Activated CD8-positive, alpha-beta memory T cell treated with anti-CD3 and anti-CD28 coated beads, Interleukin-2, amount 50 U/mL, for 48 hours (primary cell): ENCODE results near the gene PSAT1.
A peak's percentile ranks its signal among the peaks of the same experiment; 100 is the strongest.
"Not testable (repeated sequence)": the region's sequence is repeated elsewhere in the genome, so short reads cannot be mapped to it uniquely, and the experiment has no call there.

Experiments
- DNase-seq: peaks from one replicate; pipeline ENCODE4 v3.0.0-alpha.2; 2020

PSAT1 gene

GRCh38 chr9:78296893-78297671, at the start of gene PSAT1:
PSAT1 (plus strand) TSS chr9:78297125; CDS start chr9:78297211, 86 bp downstream.
- DNase-seq: peak; percentile 92

DNA sequence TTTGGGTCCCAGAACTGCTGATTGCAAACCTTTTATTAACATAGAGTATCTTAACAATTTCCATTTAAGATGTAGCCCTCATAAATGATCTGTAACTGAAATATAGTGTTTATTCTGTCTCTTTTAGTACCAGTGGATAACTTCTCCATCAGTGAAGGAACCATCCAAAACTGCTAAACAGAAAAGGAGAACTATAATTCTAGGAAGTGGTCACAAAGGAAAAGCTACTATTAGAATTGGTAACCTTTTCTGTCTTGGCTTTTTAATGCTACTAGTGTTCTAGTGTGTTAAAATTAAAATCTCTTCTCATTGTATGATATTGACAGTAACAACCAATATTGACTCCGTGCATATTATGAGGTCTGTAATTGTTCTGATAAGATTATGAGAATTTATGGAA, 48.3 kb upstream of the PSAT1 start:
- DNase-seq: no peak

DNA sequence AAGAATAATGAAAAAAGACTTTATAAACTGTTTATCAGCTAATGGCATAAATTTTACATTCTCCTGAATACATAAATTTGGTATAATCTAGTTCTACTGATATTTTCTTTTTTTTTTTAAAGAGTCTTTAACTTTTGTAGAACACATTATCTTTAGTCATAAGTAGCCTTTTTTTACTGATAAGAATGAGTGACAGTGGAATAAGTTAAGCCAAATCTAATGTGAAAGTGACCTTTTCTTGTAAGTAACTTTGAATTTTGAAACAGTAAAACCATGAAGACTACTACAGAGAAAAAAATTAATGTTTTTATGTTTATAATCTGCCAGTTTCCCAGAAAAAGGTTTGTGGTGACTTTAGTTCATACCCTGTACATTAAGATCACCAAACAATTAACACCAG, 47.4 kb upstream of the PSAT1 start:
- DNase-seq: no peak

- DNase-seq: no peak
Measured at GRCh38 chr9:78252616-78253015, 44.3 kb upstream of the PSAT1 start.

GRCh38 chr9:78253285-78253684, 43.6 kb upstream of the PSAT1 start:
- DNase-seq: no peak

- DNase-seq: no peak
Measured at GRCh38 chr9:78261403-78262001, 35.4 kb upstream of the PSAT1 start.

- DNase-seq: no peak
Measured at GRCh38 chr9:78262655-78263054, 34.3 kb upstream of the PSAT1 start.

DNA sequence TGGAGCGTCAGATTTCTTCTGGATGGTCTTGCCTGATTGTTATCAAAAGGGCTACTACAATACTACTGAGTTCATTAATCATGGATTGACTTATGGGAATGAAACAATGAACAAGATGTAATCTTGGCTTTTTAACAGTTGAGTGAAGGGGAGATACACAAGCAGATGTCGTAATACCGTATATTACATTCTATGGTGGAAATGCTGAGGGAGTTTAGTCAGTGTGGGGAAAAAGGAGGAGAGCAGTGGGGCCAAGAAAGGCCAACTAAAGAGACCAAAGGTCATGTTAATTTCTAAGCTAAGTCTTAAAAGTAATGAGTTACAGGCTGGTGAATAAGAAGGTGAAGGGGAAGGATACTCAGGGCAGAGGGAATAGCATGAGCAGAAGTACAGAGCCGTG, 29.0 kb upstream of the PSAT1 start:
- no peak for DNase-seq

DNA sequence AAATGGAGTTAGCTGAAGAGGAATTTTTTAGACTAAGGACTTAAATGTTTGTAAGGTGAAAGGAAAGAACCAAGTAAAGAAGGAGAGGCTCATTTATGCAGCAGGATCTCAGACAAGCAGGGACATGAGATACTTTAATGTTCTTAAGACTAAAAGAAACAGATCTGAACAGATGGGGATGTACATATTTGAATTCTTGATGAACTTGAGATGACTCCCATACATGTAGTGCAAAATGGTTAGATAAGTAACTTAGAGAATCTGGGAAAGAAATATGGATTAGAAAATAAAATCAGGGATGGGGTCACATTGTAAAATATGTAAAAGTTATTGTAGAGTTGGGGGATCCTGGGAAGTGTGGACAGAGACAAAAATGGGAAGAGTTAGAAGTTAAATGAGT, 27.1 kb upstream of the PSAT1 start:
- DNase-seq: no peak

DNA sequence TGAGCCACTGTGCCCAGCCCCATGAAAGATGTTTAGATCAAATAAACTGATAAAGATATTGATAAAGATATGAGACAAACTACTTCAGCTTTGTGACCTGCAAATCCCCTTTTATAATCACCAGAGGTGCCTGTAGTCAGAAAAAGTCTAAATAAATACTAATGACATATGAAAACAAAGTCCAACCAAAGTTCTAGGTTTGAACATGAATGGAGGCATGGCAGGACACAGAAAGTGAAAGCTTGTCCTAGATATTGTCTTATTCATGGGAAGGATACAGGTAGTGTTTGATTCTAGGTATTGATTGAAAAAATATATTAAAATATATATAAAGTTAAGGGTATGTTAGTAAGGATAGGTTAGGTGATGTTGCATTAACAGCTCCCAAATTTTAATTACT, 24.6 kb upstream of the PSAT1 start:
- DNase-seq: no peak

DNA sequence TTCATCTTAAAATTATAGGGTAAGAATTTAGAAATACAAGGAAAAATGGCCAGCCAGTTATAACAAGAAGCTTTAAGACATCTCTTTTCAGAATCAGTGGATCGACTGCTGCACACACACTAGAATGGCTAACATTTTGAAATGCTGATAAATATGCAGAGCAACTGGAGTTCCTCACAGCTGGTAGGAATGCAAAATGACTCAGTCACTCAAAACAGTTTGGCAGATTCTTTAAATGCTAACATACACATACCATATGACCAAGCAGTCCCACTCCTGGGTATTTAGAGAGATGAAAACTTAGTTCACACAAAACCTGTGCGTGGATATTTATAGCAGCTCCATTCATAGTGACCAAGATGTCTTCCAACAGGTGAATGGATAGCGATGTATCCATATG, 23.2 kb upstream of the PSAT1 start:
- no peak for DNase-seq

DNA sequence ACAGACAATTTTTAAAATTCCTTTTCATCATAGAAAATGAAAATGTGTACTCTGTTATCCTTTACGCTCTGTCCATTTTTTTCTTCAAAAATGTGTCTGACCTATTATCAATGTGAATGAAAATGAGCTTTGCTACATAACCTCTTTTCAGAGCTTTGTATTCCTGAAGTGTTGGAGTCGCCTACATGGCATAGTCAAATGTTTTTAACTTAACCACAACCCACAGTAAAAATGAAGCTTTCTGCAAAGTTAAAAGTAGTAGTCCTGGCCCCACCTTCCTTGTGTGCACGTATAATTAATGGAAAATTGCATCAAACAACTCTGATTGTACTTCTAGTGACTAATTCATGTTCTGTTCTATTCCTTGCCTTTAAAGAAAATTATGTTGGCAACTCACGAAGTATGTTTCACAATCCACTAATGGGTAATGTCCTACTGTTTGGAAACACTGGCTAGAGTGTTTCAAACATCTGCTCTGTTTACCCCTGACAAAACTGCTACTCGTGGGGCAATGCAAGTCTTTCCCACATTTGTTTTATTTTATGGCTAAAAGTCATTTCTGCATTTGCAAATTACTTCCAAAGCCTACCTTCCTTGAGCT, 18.6 kb upstream of the PSAT1 start:
- DNase-seq: no peak

- no peak for DNase-seq
Measured at GRCh38 chr9:78278801-78279200, 18.1 kb upstream of the PSAT1 start.

- DNase-seq: no peak
Measured at GRCh38 chr9:78280982-78281668, 15.8 kb upstream of the PSAT1 start.

- DNase-seq: not testable (repeated sequence)
Measured at GRCh38 chr9:78284181-78284580, 12.7 kb upstream of the PSAT1 start.

DNA sequence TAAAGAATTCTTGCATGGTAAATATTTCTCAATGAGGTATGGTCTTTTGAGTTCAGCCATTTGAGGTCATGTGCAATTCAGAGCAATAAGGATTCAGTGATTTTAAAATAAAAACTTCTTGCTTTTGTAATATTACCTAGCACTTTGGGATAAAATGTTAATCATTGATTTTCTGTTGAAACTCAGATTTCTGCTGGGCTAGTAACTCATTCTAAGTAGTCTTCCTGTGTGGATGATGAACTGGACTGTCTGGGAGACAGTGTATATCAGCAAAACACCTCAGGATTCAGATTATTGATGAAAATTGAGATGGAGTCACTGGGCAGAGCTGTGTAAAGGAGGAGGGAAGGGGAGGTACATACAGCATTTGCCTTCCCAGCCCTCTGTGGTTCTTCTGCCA, 10.8 kb upstream of the PSAT1 start:
- DNase-seq: no peak

- DNase-seq: no peak
Measured at GRCh38 chr9:78286946-78287388, 10.0 kb upstream of the PSAT1 start.

DNA sequence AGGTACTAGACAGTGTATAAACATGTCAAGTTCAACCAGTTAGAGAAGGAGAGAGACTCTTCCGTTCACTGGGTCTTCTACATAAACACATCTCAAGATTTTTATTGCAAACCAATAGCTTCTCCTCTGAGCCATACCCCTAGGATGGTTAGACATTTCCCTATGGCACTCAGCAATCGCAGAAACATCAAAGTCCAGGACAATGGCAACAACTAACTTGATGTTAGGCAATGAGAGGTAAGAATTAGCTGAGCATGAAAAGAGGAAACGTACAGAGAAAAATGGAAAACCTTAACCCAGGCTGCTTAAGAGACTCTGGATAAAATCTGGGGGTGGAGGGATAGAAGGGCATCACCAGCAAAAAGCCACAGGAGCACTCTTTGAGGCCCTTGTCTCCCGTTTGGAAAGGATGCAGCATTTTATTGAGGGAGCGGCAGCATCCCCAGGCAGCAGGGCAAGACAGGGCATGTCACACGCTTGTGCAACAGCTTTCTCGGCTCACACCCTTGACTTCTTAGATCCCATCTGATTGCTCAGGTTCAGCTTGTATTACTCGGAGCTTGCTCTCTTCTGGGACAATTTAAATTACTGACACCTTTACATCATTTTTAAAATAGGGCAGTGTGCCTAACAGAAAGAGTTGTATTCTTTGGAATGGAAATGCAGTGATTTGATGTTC, 8.6 kb upstream of the PSAT1 start:
- DNase-seq: no peak

GRCh38 chr9:78289474-78289873, 7.5 kb upstream of the PSAT1 start:
- no peak for DNase-seq

GRCh38 chr9:78291240-78291925, 5.5 kb upstream of the PSAT1 start:
- DNase-seq: no peak

GRCh38 chr9:78292026-78292425, 4.9 kb upstream of the PSAT1 start:
- DNase-seq: no peak

- DNase-seq: no peak
Measured at GRCh38 chr9:78292716-78293497, 4.0 kb upstream of the PSAT1 start.
